Parathyroid adenoma (tissue), 2 donors: Measurements from ENCODE around the gene SOWAHB.

Experiments used
- H2AFZ ChIP-seq: fragments of 300-600 bp; sonication (generic); one replicate; pipeline ENCODE4 v1.7.0; 2017; ENCODE audit warnings: antibody characterized with exemption, mild to moderate bottlenecking
- H3K27ac ChIP-seq: fragments of 300-600 bp; sonication (generic); one replicate; pipeline ENCODE4 v1.7.0; 2017
- H3K27me3 ChIP-seq: fragments of 300-600 bp; sonication (generic); one replicate; pipeline ENCODE4 v1.7.0; 2017; ENCODE audit warnings: low read length; ENCODE audit not compliant: control insufficient read depth, insufficient read depth
- H3K36me3 ChIP-seq: fragments of 300-600 bp; sonication (generic); one replicate; pipeline ENCODE4 v1.7.0; 2017; ENCODE audit warnings: low read length; ENCODE audit not compliant: control insufficient read depth, insufficient read depth
- H3K4me1 ChIP-seq: fragments of 300-600 bp; sonication (generic); one replicate; pipeline ENCODE4 v1.7.0; 2017; ENCODE audit warnings: control low read depth
- H3K4me2 ChIP-seq: fragments of 300-600 bp; sonication (generic); one replicate; pipeline ENCODE4 v1.7.0; 2017; ENCODE audit warnings: low read length
- H3K4me3 ChIP-seq: fragments of 300-600 bp; sonication (generic); one replicate; pipeline ENCODE4 v1.7.0; 2017; ENCODE audit warnings: low read depth, low read length
- H3K79me2 ChIP-seq: fragments of 300-600 bp; sonication (generic); one replicate; pipeline ENCODE4 v1.7.0; 2017; ENCODE audit warnings: control low read depth
- H3K9ac ChIP-seq: fragments of 300-600 bp; sonication (generic); one replicate; pipeline ENCODE4 v1.7.0; 2017; ENCODE audit warnings: mild to moderate bottlenecking
- H3K9me3 ChIP-seq: fragments of 300-600 bp; sonication (generic); one replicate; pipeline ENCODE4 v1.7.0; 2017; ENCODE audit warnings: low read length; ENCODE audit not compliant: control insufficient read depth
- CTCF ChIP-seq: fragments of 300-600 bp; sonication (generic); IDR thresholded peaks from one replicate; pipeline ENCODE4 v1.7.0; 2017; ENCODE audit warnings: antibody characterized with exemption, mild to moderate bottlenecking
- donor health status: primary hyperparathyroidism.

Gene SOWAHB

GRCh38 chr4:76939184-76939583 is 41.2 kb upstream of the SOWAHB start:
- H3K4me1 ChIP-seq: no peaks in the 10 kb centered on the region
- no peaks in the 10 kb centered on the region for H3K79me2 ChIP-seq
- no peaks in the 10 kb centered on the region for H3K36me3 ChIP-seq
- no peak overlapping the region for H3K27ac ChIP-seq
- no peak overlapping the region for H2AFZ ChIP-seq
- H3K9me3 ChIP-seq: no peaks in the 10 kb centered on the region
- H3K27me3 ChIP-seq: no peaks in the 10 kb centered on the region
- no peak overlapping the region for H3K4me3 ChIP-seq
- TF ChIP-seq CTCF: no peak
- H3K9ac ChIP-seq: no peak overlapping the region
- H3K4me2 ChIP-seq: no peak overlapping the region

GRCh38 chr4:76931576-76932276 is 33.8 kb upstream of the SOWAHB start:
- no peak overlapping the region for H3K9ac ChIP-seq
- no peak for TF ChIP-seq CTCF
- H3K4me2 ChIP-seq: no peak overlapping the region

DNA sequence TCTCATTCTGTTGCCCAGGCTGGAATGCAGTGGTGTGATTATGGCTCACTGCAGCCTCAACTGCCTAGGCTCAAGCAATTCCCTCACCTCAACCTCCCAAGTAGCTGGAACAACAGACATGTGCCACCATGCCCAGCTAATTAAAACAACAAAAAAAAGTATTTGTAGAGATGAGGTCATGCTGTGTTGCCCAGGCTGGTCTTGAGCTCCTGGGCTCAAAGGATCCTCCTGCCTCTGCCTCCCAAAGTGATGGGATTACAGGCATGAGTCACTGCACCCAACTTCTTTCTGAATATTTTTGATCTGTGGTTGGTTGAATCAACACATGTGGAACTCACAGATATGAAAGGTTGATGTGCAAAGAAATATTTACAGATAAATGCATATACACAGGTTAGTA is 33.1 kb upstream of the SOWAHB start:
- Histone ChIP-seq H3K4me1 (no peaks in the 10 kb centered on the region), H3K36me3 (no peaks in the 10 kb centered on the region), H3K4me2 (no peak overlapping the region), H3K27me3 (no peaks in the 10 kb centered on the region), H3K9me3 (no peaks in the 10 kb centered on the region), H2AFZ (no peak overlapping the region), H3K79me2 (no peaks in the 10 kb centered on the region), H3K27ac (no peak overlapping the region), H3K4me3 (no peak overlapping the region), H3K9ac (no peak overlapping the region)
- no peak for TF ChIP-seq CTCF

More at GRCh38 chr4:76931576-76932276, 33.8 kb upstream of the SOWAHB start:
- H3K4me3 ChIP-seq: no peak overlapping the region
- no peaks in the 10 kb centered on the region for H3K36me3 ChIP-seq
- H3K79me2 ChIP-seq: no peaks in the 10 kb centered on the region
- H3K27ac ChIP-seq: no peak overlapping the region
- H3K27me3 ChIP-seq: no peaks in the 10 kb centered on the region
- H3K9me3 ChIP-seq: no peaks in the 10 kb centered on the region
- H3K4me1 ChIP-seq: no peaks in the 10 kb centered on the region
- H2AFZ ChIP-seq: no peak overlapping the region

GRCh38 chr4:76930685-76931084 is 32.7 kb upstream of the SOWAHB start:
- no peak overlapping the region for H3K27ac ChIP-seq
- H3K36me3 ChIP-seq: no peaks in the 10 kb centered on the region

More at GRCh38 chr4:76930685-76931084, 32.7 kb upstream of the SOWAHB start:
- H3K4me2 ChIP-seq: no peak overlapping the region
- H3K4me1 ChIP-seq: no peaks in the 10 kb centered on the region
- no peak overlapping the region for H3K9ac ChIP-seq
- H3K27me3 ChIP-seq: no peaks in the 10 kb centered on the region
- H3K79me2 ChIP-seq: no peaks in the 10 kb centered on the region
- H2AFZ ChIP-seq: no peak overlapping the region
- no peak for TF ChIP-seq CTCF
- no peak overlapping the region for H3K4me3 ChIP-seq
- H3K9me3 ChIP-seq: no peaks in the 10 kb centered on the region
